ENCODE results near the gene GLOD4.

GRCh38 chr17:788551-788950 lies 6.5 kb upstream of the GLOD4 start:
- no peak for TF ChIP-seq POLR2AphosphoS5 (IDR thresholded peaks at IDR 0.05)
- no peak for TF ChIP-seq CTCF (IDR thresholded peaks at IDR 0.05)
